Pulmonary artery endothelial cell (primary cell): Measurements from ENCODE around the gene WWP2. TPM values are rescaled to one million over a fixed set of nuclear protein-coding genes. Genes with fewer than 3 reads are reported as not detected.

Source experiments
- DNase-seq: peaks from one replicate; pipeline ENCODE4 v3.0.0-alpha.2; 2011; ENCODE audit warnings: low read depth, low spot score
- total RNA-seq: library from RNA; depleted of rRNA; stranded (reverse); fragments of >200 nt; gene quantifications from 2 replicates; pipeline ENCODE4 v1.2.3, GENCODE V29; 2014

The WWP2 gene
- total RNA-seq, 1 donor from 2014 or later = 17.9 TPM

DNA sequence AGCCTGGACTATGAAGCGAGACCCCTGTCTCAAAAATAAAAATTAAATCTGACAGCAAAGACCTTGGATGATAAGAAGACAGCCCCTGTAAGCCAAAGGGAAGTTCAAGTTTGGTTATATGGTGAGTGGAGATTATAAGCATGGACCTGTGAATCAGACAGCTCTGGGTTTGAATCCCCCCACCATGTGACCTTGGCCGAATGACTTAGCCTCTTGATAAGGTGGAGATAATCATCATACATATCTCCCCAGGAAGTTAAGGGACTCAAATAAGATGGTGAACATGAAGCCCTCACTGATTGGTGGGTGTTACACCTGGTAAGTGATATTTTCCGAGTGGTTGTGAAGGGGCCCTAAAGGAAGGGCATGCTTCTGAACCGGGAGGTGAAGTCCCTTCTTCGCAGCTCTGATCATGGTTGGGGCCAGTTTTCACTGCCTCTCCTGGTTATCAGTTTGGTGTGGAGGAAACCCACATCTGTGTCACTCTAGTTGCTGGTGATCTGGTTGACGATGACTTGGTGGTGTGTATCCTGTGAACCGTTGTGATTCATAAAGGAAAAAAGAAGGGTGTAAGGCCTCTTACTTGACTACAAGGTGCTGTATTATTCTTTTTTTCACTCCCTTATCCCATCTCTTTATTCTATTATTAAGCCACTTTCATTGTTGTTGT, 127.3 kb downstream of the WWP2 start:
- DNase-seq = no peak

GRCh38 chr16:69890114-69890891, 128.2 kb downstream of the WWP2 start:
- DNase-seq = peak; percentile 5

DNA sequence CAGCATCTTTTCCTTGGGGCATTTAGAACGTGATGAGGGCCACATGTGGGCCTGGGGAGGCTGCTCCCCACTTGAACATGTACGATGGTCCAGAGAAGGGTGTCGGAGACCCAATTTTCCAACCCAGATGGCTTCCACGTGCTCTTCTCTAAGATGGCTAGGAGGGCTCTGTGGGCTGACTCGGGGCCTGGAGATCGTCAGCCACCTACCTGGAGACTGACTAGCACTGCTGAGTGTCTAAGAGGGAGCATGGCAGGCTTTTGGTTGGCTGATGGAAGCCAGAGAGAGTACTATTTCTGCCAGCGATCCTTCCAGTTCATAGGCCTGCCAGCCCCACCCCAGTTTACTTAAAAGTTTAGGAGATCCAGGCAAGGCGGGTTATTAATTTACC, 128.8 kb downstream of the WWP2 start:
- DNase-seq = no peak

- no peak for DNase-seq
Measured at GRCh38 chr16:69892378-69892777, 130.2 kb downstream of the WWP2 start.

GRCh38 chr16:69893106-69893505, 131.0 kb downstream of the WWP2 start:
- no peak for DNase-seq

- DNase-seq = no peak
Measured at GRCh38 chr16:69894676-69895075, 132.5 kb downstream of the WWP2 start.

DNA sequence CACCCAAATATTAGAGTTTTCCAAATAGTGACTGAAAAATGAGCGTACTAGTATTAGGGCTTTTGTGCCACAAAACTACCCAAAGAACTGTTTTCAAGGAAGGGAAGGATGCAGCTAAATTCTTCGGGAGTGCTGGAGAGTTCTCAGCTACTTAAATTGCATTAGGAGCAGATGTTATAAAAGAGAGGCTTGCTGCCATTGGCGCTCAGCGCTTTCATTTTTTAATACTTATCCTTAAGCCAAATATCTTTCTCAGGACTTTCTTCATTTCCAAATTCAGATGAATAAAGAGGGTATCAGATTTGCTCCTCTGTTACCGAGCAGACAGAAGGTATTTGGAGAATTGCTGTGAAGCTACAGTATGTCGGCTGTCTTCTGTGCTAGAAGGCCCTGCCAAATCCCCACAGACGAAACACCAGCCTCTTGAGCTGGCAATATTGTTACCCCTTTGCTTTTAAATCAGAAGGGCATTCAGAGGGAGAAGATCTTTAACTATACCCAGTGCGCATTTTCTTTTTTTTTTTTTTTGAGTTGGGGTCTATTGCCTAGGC, 141.8 kb downstream of the WWP2 start:
- no peak for DNase-seq

- no peak for DNase-seq
Measured at GRCh38 chr16:69904495-69905170, 142.5 kb downstream of the WWP2 start.

- no peak for DNase-seq
Measured at GRCh38 chr16:69905171-69905555, 143.0 kb downstream of the WWP2 start.

GRCh38 chr16:69906838-69907401, 144.8 kb downstream of the WWP2 start:
- DNase-seq = no peak

DNA sequence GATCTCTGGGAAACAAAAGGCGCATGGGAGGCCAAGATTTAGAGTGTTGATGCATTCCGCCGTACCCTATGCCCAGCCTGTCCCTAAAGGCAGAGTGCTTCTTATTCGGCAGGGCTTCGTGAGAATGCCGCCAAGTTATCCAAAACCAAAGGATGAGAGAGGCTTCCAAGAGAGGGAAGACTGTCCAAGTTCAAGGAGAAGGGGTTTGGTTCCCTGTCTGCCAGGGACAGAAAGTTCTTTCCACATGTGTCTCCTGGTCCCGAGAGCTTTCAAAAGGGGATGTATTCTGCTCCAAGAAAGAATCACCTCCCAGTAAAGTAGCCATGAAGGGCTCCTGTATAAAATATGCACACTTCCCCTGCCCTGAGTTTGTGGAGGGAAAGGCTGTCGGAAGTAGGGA, 146.9 kb downstream of the WWP2 start:
- no peak for DNase-seq

GRCh38 chr16:69909760-69910159, 147.6 kb downstream of the WWP2 start:
- no peak for DNase-seq

DNA sequence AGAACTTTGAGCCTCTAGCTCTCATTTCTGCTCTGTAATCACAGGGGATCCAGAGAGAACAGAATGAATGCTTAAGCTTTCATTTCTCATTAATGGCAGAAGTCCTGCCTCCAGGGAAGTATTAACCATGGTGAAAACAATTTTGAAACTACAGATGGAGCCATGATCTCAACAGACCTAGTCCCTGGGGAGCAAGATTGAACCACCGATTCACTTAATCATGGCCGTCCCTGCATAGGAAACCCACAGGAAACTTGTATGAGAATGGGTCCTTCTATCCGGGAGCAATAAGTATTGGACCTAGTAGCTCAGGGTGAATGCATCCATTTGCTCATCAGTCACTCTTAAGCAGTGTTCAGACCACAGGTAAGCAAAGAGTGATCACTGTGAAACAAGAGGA, 148.8 kb downstream of the WWP2 start:
- no peak for DNase-seq

DNA sequence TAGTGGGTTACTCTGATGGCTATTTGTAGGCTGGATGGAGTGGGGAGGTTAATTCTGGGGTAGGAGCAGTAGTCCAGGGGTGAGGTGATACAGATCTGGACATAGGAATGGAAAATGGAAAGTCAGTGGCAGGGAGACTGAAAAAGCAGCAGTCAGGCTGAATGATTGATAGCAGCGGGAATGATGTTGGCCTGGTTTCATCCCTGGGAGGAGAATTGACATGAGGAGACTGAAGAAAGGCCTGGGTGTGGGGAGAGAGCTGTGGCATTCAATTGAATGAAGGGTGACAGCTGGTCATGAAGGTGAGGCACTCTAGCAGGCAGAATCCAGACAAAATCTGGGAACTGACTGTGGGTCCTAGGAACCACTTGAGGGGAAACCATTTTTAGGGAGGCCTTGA, 154.3 kb downstream of the WWP2 start:
- no peak for DNase-seq

DNA sequence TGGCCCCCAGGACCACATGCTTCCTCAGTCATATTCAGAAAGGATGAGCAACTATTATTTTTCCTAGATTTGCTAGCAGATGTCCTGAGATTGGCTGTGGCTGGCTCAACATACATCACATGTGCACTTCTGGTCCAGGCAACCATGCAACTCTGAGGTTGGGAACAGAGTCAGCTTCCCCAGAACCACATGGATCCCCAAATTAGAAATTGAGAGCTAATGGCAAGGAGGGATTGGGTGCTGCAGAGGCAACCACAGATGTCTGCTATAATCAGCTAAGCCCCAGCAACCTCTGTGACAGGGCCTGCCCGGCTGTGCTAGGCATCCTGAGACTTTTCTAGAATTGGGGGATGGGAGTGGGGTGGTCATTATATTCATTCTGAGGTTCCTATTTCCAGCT, 155.2 kb downstream of the WWP2 start:
- DNase-seq = no peak

DNA sequence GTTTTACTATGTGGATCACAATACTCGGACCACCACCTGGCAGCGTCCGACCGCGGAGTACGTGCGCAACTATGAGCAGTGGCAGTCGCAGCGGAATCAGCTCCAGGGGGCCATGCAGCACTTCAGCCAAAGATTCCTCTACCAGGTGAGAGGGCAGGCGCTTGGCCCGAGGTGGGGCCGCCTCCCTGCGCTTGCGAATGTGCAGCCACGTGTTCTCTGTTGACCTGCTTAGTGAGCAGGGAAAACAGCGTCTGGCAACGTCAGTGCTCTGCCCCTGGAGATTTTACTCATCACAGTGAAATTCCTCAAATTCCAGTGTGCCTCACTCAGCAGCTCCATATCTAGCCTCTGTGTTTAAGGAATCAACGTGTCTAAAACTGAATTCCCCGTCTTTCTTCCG, 155.6 kb downstream of the WWP2 start:
- peak; percentile 35 for DNase-seq

DNA sequence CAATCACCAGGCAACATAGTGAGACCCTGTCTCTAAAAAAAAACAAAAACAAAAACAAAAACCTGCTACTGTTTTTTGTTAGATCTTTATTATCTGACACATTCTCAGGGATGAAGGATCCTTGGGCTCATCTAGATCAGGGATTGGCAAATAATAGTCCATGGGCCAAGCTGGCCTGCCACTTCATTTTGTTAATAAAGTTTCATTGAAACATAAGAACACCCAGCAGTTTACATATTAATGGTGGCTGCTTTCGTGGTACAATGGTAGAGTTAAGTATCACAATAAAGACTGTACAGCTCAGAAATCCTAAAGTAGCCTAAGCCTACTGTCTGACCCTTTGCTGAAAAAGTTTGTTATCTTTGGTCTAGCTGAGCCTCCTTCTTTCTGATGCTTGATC, 156.1 kb downstream of the WWP2 start:
- no peak for DNase-seq

GRCh38 chr16:69921127-69921526, 159.0 kb downstream of the WWP2 start:
- DNase-seq = no peak

GRCh38 chr16:69922200-69922599, 160.1 kb downstream of the WWP2 start:
- no peak for DNase-seq

DNA sequence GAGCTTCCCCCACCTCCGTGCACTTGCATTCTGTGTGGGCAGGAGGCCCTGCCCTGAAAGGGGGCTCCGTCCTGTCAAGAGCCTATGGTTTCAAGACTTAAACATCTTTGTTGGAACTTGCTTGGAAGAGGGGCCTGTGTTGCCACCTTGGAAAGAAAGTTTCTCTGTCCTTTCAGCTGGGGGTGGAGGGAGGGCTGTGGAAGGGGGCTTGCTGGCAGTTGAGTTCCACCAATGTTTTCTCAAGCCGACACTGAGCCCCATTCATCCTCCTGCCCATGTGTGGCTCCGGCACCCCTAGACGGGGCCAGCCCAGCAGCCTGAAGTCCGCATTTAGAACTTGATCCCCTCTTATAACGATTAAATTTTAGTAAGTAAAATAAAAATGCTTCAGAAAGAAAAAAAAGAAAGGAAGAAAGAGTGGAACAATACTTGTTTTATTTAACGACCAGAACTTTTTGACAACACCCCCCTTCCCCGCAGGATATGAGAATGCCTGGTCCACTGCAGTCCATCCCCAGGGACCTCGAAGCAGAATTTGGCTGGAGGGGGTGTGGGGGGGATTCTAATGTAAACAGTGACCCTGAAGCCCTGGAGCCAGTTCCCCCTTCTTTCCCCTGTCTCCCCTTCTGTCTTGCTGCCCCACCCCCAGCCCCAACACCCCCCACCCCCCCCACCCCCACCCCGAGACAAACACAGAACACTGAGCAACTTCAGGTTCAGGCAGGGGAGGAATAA, 162.1 kb downstream of the WWP2 start:
- DNase-seq = no peak

GRCh38 chr16:69924777-69925191, 162.7 kb downstream of the WWP2 start:
- no peak for DNase-seq
